ENCODE measurements around the gene CROCC.
"Not testable (repeated sequence)": the region's sequence is repeated elsewhere in the genome, so short reads cannot be mapped to it uniquely, and the experiment has no call there.

DNA sequence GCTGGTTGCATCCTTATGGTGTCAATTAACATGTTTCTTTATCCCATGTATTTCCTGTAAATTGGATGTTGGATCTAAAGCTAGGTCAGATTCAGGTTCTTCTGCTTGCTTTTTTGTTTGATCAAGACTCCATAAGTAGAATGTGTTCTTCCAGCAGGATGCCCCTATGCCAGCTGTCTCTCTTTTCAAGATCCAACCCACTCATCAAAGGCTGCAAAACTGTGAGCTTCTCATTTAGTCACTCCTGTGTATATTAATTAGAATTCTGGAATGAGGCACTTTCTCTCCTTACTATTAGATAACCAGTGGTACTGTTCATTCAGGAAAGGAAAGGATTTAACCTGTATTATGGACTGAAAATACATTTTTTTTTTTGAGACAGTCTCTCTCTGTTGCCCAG is 12.2 kb downstream of the CROCC start:
- TF ChIP-seq ARNTL (CRISPR knock-in tag; IDR thresholded peaks at IDR 0.05; ENCODE audit: borderline replicate concordance, low read depth); ZC3H10 (CRISPR knock-in tag; IDR thresholded peaks at IDR 0.05); PATZ1 (CRISPR knock-in tag; IDR thresholded peaks at IDR 0.05; ENCODE audit: borderline replicate concordance); TOX (CRISPR knock-in tag; IDR thresholded peaks at IDR 0.05; ENCODE audit: borderline replicate concordance): not testable (repeated sequence)

All from SK-N-SH treated with all-trans-retinoic acid at 6 μM for 48 hours (cell line).